Activated CD8-positive, alpha-beta memory T cell treated with anti-CD3 and anti-CD28 coated beads, Interleukin-2, amount 10 ng/mL, durations not matched to agents 7 days and 5 days (primary cell): ENCODE data around the gene GATA2. TPM values are rescaled to one million over a fixed set of nuclear protein-coding genes. Genes with fewer than 3 reads are reported as not detected.

Experiments
- ATAC-seq: fragments of 150-1000 bp; cut with Tn5 transposase; one replicate; pipeline ENCODE4 v1.10.0; 2021; ENCODE audit warnings: moderate library complexity
- CTCF ChIA-PET: fragments of 350-600 bp; sonication (Branson Sonifier 250); formaldehyde crosslinking; loops from one replicate; lab custom pipeline; 2021; ENCODE audit warnings: antibody characterized with exemption; lab: Charles Lee
- DNase-seq: peaks from one replicate; pipeline ENCODE4 v3.0.0-alpha.2; 2020
- H3K27ac Mint-ChIP-seq: one replicate; pipeline ENCODE4 v1.8.0; 2021; ENCODE audit warnings: mild to moderate bottlenecking, mixed read lengths
- H3K27me3 Mint-ChIP-seq: one replicate; pipeline ENCODE4 v1.8.0; 2021; ENCODE audit warnings: mixed read lengths
- H3K36me3 Mint-ChIP-seq: one replicate; pipeline ENCODE4 v1.8.0; 2021; ENCODE audit warnings: mild to moderate bottlenecking, mixed read lengths
- H3K4me1 Mint-ChIP-seq: one replicate; pipeline ENCODE4 v1.8.0; 2021; ENCODE audit warnings: mixed read lengths
- H3K4me3 Mint-ChIP-seq: one replicate; pipeline ENCODE4 v1.8.0; 2021; ENCODE audit warnings: mild to moderate bottlenecking, moderate library complexity, mixed read lengths
- H3K9me3 Mint-ChIP-seq: one replicate; pipeline ENCODE4 v1.8.0; 2022; ENCODE audit warnings: low read depth, mixed read lengths
- total RNA-seq, 2 experiments: library from RNA; stranded (reverse); gene quantifications; one replicate each; pipeline ENCODE4 v1.2.3, GENCODE V29; 2021

GATA2 gene
- total RNA-seq, 2 experiments from 2014 or later = 0.28 TPM; not detected in 1

- Mint-ChIP-seq H3K9me3 (no peaks in the 10 kb centered on the region), H3K27ac (no peak overlapping the region), H3K27me3 (peaks cover 7% of the 10 kb centered on the region), H3K4me1 (no peaks in the 10 kb centered on the region), H3K36me3 (no peaks in the 10 kb centered on the region), H3K4me3 (no peak overlapping the region)
- DNase-seq (no peak), ATAC-seq (no peak)
- CTCF ChIA-PET = no interaction called here
Observed at GRCh38 chr3:128461731-128462130, 31.3 kb downstream of the GATA2 start.

- H3K27me3 Mint-ChIP-seq = peaks cover 17% of the 10 kb centered on the region
- DNase-seq (no peak), ATAC-seq (no peak)
- H3K9me3 Mint-ChIP-seq = no peaks in the 10 kb centered on the region
- no peaks in the 10 kb centered on the region for H3K36me3 Mint-ChIP-seq
- H3K27ac Mint-ChIP-seq = no peak overlapping the region
- H3K4me1 Mint-ChIP-seq = no peaks in the 10 kb centered on the region
- CTCF ChIA-PET = no interaction called here
- no peak overlapping the region for H3K4me3 Mint-ChIP-seq
Observed at GRCh38 chr3:128459461-128459820, 33.6 kb downstream of the GATA2 start.

GRCh38 chr3:128458746-128459460 is 34.1 kb downstream of the GATA2 start:
- CTCF ChIA-PET = no interaction called here
- Mint-ChIP-seq H3K27ac (no peak overlapping the region), H3K4me3 (no peak overlapping the region), H3K4me1 (no peaks in the 10 kb centered on the region), H3K9me3 (no peaks in the 10 kb centered on the region), H3K27me3 (peaks cover 20% of the 10 kb centered on the region), H3K36me3 (no peaks in the 10 kb centered on the region)
- DNase-seq (no peak), ATAC-seq (no peak)

GRCh38 chr3:128457937-128458336 is 35.1 kb downstream of the GATA2 start:
- Mint-ChIP-seq H3K4me3 (no peak overlapping the region), H3K27ac (no peak overlapping the region), H3K9me3 (no peaks in the 10 kb centered on the region), H3K27me3 (peaks cover 21% of the 10 kb centered on the region), H3K36me3 (no peaks in the 10 kb centered on the region), H3K4me1 (no peaks in the 10 kb centered on the region)
- CTCF ChIA-PET = no interaction called here
- ATAC-seq = no peak
- no peak for DNase-seq

GRCh38 chr3:128456776-128457715 is 36.0 kb downstream of the GATA2 start:
- Mint-ChIP-seq H3K36me3 (no peaks in the 10 kb centered on the region), H3K27ac (no peak overlapping the region), H3K4me1 (no peaks in the 10 kb centered on the region), H3K9me3 (no peaks in the 10 kb centered on the region), H3K4me3 (no peak overlapping the region), H3K27me3 (peaks cover 21% of the 10 kb centered on the region)
- CTCF ChIA-PET = no interaction called here
- DNase-seq (no peak), ATAC-seq (no peak)

GRCh38 chr3:128455786-128456748 is 36.9 kb downstream of the GATA2 start:
- H3K27me3 Mint-ChIP-seq = peaks cover 21% of the 10 kb centered on the region
- H3K4me3 Mint-ChIP-seq = no peak overlapping the region
- no peaks in the 10 kb centered on the region for H3K36me3 Mint-ChIP-seq
- H3K9me3 Mint-ChIP-seq = no peaks in the 10 kb centered on the region
- H3K4me1 Mint-ChIP-seq = no peaks in the 10 kb centered on the region
- DNase-seq (no peak), ATAC-seq (no peak)
- CTCF ChIA-PET = no interaction called here
- H3K27ac Mint-ChIP-seq = no peak overlapping the region

- Mint-ChIP-seq H3K9me3 (no peaks in the 10 kb centered on the region), H3K27me3 (peaks cover 21% of the 10 kb centered on the region), H3K4me1 (peaks cover 3% of the 10 kb centered on the region), H3K36me3 (peaks cover under 1% of the 10 kb centered on the region), H3K27ac (no peak overlapping the region), H3K4me3 (no peak overlapping the region)
- no peak for ATAC-seq
- DNase-seq = no peak
- CTCF ChIA-PET = no interaction called here
Observed at GRCh38 chr3:128455116-128455515, 37.9 kb downstream of the GATA2 start.

- ATAC-seq = no peak
- Mint-ChIP-seq H3K9me3 (no peaks in the 10 kb centered on the region), H3K36me3 (peaks cover 3% of the 10 kb centered on the region), H3K4me3 (no peak overlapping the region), H3K4me1 (peaks cover 3% of the 10 kb centered on the region), H3K27me3 (peaks cover 21% of the 10 kb centered on the region), H3K27ac (no peak overlapping the region)
- DNase-seq = no peak
- CTCF ChIA-PET = no interaction called here
Observed at GRCh38 chr3:128454310-128454618, 38.7 kb downstream of the GATA2 start.

GRCh38 chr3:128453501-128454309 is 39.3 kb downstream of the GATA2 start:
- DNase-seq (no peak), ATAC-seq (peak; percentile 17)
- H3K36me3 Mint-ChIP-seq = peaks cover 3% of the 10 kb centered on the region
- CTCF ChIA-PET = no interaction called here
- H3K4me1 Mint-ChIP-seq = peaks cover 7% of the 10 kb centered on the region
- H3K27me3 Mint-ChIP-seq = peaks cover 21% of the 10 kb centered on the region
- H3K9me3 Mint-ChIP-seq = peaks cover 1% of the 10 kb centered on the region
- no peak overlapping the region for H3K4me3 Mint-ChIP-seq
- no peak overlapping the region for H3K27ac Mint-ChIP-seq

- no peak overlapping the region for H3K27ac Mint-ChIP-seq
Observed at GRCh38 chr3:128452678-128453275, 40.2 kb downstream of the GATA2 start.

GRCh38 chr3:128452120-128452519 is 40.9 kb downstream of the GATA2 start:
- Mint-ChIP-seq H3K9me3 (peaks cover 8% of the 10 kb centered on the region), H3K27ac (no peak overlapping the region), H3K36me3 (peaks cover 10% of the 10 kb centered on the region), H3K4me1 (peaks cover 21% of the 10 kb centered on the region), H3K27me3 (peaks cover 21% of the 10 kb centered on the region), H3K4me3 (no peak overlapping the region)
- no peak for ATAC-seq
- CTCF ChIA-PET = no interaction called here
- DNase-seq = no peak

More at GRCh38 chr3:128452678-128453275, 40.2 kb downstream of the GATA2 start:
- CTCF ChIA-PET = no interaction called here
- H3K9me3 Mint-ChIP-seq = peaks cover 6% of the 10 kb centered on the region
- peaks cover 8% of the 10 kb centered on the region for H3K36me3 Mint-ChIP-seq
- no peak for DNase-seq
- no peak overlapping the region for H3K4me3 Mint-ChIP-seq
- peaks cover 14% of the 10 kb centered on the region for H3K4me1 Mint-ChIP-seq
- H3K27me3 Mint-ChIP-seq = peaks cover 21% of the 10 kb centered on the region
- ATAC-seq = no peak

- peaks cover 24% of the 10 kb centered on the region for H3K4me1 Mint-ChIP-seq
- H3K27me3 Mint-ChIP-seq = peaks cover 2% of the 10 kb centered on the region
- H3K9me3 Mint-ChIP-seq = peaks cover 23% of the 10 kb centered on the region
- DNase-seq = no peak
- peaks cover 16% of the 10 kb centered on the region for H3K36me3 Mint-ChIP-seq
- peak overlapping the region; percentile 77 for H3K27ac Mint-ChIP-seq
- CTCF ChIA-PET = interaction anchor here (1.9 to 4.1 kb wide), 3 partner anchors 11 to 50 kb away, joined by 6 to 11 read pairs (median 9); no protein-coding TSS in a partner anchor
- no peak for ATAC-seq
- no peak overlapping the region for H3K4me3 Mint-ChIP-seq
Observed at GRCh38 chr3:128449111-128449638, 43.8 kb downstream of the GATA2 start.
